Epithelial cell of esophagus (primary cell): ENCODE results near the gene HAGH.

Source experiments
- DNase-seq: peaks from one replicate; pipeline ENCODE4 v3.0.0; 2010; ENCODE audit warnings: low read depth
- H3K4me3 ChIP-seq: 2 replicates; pipeline ENCODE4 v1.5.1; 2011; ENCODE audit warnings: mild to moderate bottlenecking, low read length, control low read depth
- CTCF ChIP-seq: IDR thresholded peaks from 2 replicates; pipeline ENCODE4 v1.5.1; 2011; ENCODE audit warnings: low read depth, mild to moderate bottlenecking, low read length, control low read depth, inconsistent platforms; ENCODE audit not compliant: insufficient read depth; ENCODE audit errors: missing control alignments

Gene HAGH

GRCh38 chr16:1761751-1762150, 64.9 kb downstream of the HAGH start:
- H3K4me3 ChIP-seq: no peak overlapping the region
- no peak for DNase-seq
- TF ChIP-seq CTCF: no peak

- no peak overlapping the region for H3K4me3 ChIP-seq
- no peak for TF ChIP-seq CTCF
- DNase-seq: no peak
Measured at GRCh38 chr16:1760911-1761310, 65.7 kb downstream of the HAGH start.

- H3K4me3 ChIP-seq: no peak overlapping the region
- no peak for DNase-seq
- TF ChIP-seq CTCF: no peak
Measured at GRCh38 chr16:1759511-1759910, 67.1 kb downstream of the HAGH start.

GRCh38 chr16:1758923-1759322, 67.7 kb downstream of the HAGH start:
- no peak for TF ChIP-seq CTCF
- no peak for DNase-seq
- H3K4me3 ChIP-seq: no peak overlapping the region

- no peak for DNase-seq
- no peak for TF ChIP-seq CTCF
- H3K4me3 ChIP-seq: no peak overlapping the region
Measured at GRCh38 chr16:1757714-1758461, 68.7 kb downstream of the HAGH start.
